ENCODE data around the gene TMEM244. TPM values are rescaled to one million over a fixed set of nuclear protein-coding genes. Genes with fewer than 3 reads are reported as not detected.

TMEM244 gene
- total and polyA plus RNA-seq, 9 of the 15 experiments (the other 6 are each of a cell fraction or from before 2014, with no cell fraction given), result not detected

GRCh38 chr6:129853996-129854711 lies 7.0 kb downstream of the TMEM244 start (continued):
- TF ChIP-seq HOXB6 (CRISPR knock-in tag; IDR thresholded peaks at IDR 0.05; ENCODE audit: borderline replicate concordance) (no peak), RFX5 (IDR thresholded peaks at IDR 0.05; ENCODE audit: low read depth, low read length) (no peak), HDAC3 (IDR thresholded peaks at IDR 0.05; ENCODE audit: borderline replicate concordance, partially characterized antibody) (peak; percentile 65), DMBX1 (CRISPR knock-in tag; IDR thresholded peaks at IDR 0.05; ENCODE audit: borderline replicate concordance) (no peak), CBFA2T2 (conservative IDR thresholded peaks at IDR 0.05) (peak; percentile 73), SMAD2 (IDR thresholded peaks at IDR 0.05; ENCODE audit: low read depth, low read length) (no peak), NEUROD1 (IDR thresholded peaks at IDR 0.05; ENCODE audit: borderline replicate concordance, low read depth, low read length, partially characterized antibody) (no peak), FOSL1 (tag; conservative IDR thresholded peaks at IDR 0.05) (peak; percentile 90), ZNF77 (CRISPR knock-in tag; IDR thresholded peaks at IDR 0.05) (no peak), ZNF780A (CRISPR knock-in tag; IDR thresholded peaks at IDR 0.05) (no peak), SMARCA5 (IDR thresholded peaks at IDR 0.05) (no peak), DDX20 (tag; IDR thresholded peaks at IDR 0.05; ENCODE audit: low read depth) (no peak), ZNF23 (CRISPR knock-in tag; IDR thresholded peaks at IDR 0.05) (no peak), NCOA6 (IDR thresholded peaks at IDR 0.05) (no peak), RAD21 (CRISPR knock-in tag; conservative IDR thresholded peaks at IDR 0.05 in 1 of 2, IDR thresholded peaks at IDR 0.05 in 1 of 2) (no peak)
- TF ChIP-seq, protein P1, sequence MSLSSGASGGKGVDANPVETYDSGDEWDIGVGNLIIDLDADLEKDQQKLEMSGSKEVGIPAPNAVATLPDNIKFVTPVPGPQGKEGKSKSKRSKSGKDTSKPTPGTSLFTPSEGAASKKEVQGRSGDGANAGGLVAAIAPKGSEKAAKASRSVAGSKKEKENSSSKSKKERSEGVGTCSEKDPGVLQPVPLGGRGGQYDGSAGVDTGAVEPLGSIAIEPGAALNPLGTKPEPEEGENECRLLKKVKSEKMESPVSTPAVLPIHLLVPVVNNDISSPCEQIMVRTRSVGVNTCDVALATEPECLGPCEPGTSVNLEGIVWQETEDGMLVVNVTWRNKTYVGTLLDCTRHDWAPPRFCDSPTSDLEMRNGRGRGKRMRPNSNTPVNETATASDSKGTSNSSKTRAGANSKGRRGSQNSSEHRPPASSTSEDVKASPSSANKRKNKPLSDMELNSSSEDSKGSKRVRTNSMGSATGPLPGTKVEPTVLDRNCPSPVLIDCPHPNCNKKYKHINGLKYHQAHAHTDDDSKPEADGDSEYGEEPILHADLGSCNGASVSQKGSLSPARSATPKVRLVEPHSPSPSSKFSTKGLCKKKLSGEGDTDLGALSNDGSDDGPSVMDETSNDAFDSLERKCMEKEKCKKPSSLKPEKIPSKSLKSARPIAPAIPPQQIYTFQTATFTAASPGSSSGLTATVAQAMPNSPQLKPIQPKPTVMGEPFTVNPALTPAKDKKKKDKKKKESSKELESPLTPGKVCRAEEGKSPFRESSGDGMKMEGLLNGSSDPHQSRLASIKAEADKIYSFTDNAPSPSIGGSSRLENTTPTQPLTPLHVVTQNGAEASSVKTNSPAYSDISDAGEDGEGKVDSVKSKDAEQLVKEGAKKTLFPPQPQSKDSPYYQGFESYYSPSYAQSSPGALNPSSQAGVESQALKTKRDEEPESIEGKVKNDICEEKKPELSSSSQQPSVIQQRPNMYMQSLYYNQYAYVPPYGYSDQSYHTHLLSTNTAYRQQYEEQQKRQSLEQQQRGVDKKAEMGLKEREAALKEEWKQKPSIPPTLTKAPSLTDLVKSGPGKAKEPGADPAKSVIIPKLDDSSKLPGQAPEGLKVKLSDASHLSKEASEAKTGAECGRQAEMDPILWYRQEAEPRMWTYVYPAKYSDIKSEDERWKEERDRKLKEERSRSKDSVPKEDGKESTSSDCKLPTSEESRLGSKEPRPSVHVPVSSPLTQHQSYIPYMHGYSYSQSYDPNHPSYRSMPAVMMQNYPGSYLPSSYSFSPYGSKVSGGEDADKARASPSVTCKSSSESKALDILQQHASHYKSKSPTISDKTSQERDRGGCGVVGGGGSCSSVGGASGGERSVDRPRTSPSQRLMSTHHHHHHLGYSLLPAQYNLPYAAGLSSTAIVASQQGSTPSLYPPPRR (CRISPR knock-in tag; IDR thresholded peaks at IDR 0.05; ENCODE audit: borderline replicate concordance), result no peak

Measured in K562 (cell line).